Vagina (tissue), 2 donors: ENCODE results near the gene ANKLE2. TPM values are rescaled to one million over a fixed set of nuclear protein-coding genes. Genes with fewer than 3 reads are reported as not detected.
"Not testable (repeated sequence)": the region's sequence is repeated elsewhere in the genome, so short reads cannot be mapped to it uniquely, and the experiment has no call there.

Experiments
- DNase-seq, 2 donors: peaks; one replicate each; pipeline ENCODE4 v3.0.0-alpha.2; 2017; ENCODE audit errors: extremely low spot score in 2 of 2
- H3K27ac ChIP-seq: fragments of 200-600 bp; sonication (generic); one replicate; pipeline ENCODE4 v1.5.1; 2019
- H3K27me3 ChIP-seq: fragments of 200-600 bp; sonication (generic); one replicate; pipeline ENCODE4 v1.5.1; 2019
- H3K36me3 ChIP-seq, 2 donors: fragments of 200-600 bp; sonication (generic); one replicate each; pipeline ENCODE4 v1.5.1; 2017 to 2019
- H3K4me1 ChIP-seq: fragments of 200-600 bp; sonication (generic); one replicate; pipeline ENCODE4 v1.5.1; 2019
- H3K4me3 ChIP-seq, 2 donors: fragments of 200-600 bp; sonication (generic); 1 replicate in 1 of 2; 2 replicates in 1 of 2; pipeline ENCODE4 v1.5.1; 2016 to 2019
- H3K9me3 ChIP-seq: fragments of 200-600 bp; sonication (generic); one replicate; pipeline ENCODE4 v1.5.1; 2019
- CTCF ChIP-seq, 3 experiments: fragments of 450-650 bp in 2 of 3; fragments of 200-600 bp in 1 of 3; sonication (generic) in 1 of 3; IDR thresholded peaks; one replicate each; pipeline ENCODE4 v1.5.1; 2017 to 2019; ENCODE audit warnings: antibody characterized with exemption in 3 of 3, mild to moderate bottlenecking in 2 of 3, moderate library complexity in 2 of 3
- POLR2A ChIP-seq, 2 donors: fragments of 450-650 bp; IDR thresholded peaks; one replicate each; pipeline ENCODE4 v1.6.1; 2017; ENCODE audit warnings: antibody characterized with exemption in 2 of 2, mild to moderate bottlenecking in 2 of 2, moderate library complexity in 2 of 2
- POLR2AphosphoS5 ChIP-seq, 2 donors: sonication (generic); formaldehyde crosslinking; IDR thresholded peaks; one replicate each; pipeline ENCODE4 v1.9.0; 2017; ENCODE audit warnings: antibody characterized with exemption in 2 of 2, mild to moderate bottlenecking in 2 of 2, low read depth in 1 of 2; ENCODE audit not compliant: insufficient read depth in 1 of 2
- intact Hi-C: fragments of 100-400 bp; cut with DNase I; formaldehyde crosslinking; loops from one replicate; pipeline ENCODE4 v1.15.1; 2023
- total RNA-seq: library from RNA; depleted of rRNA; stranded (reverse); fragments of >200 nt; gene quantifications from one replicate; pipeline ENCODE4 v1.2.3, GENCODE V29; 2016

The ANKLE2 gene
- total RNA-seq, 1 donor from 2014 or later, result 63.1 TPM

GRCh38 chr12:132754160-132754932, 7.3 kb downstream of the ANKLE2 start:
- H3K27me3 ChIP-seq, result no peaks in the 10 kb centered on the region
- intact Hi-C loops, result no loop called here
- no peak for DNase-seq
- peaks cover 0 to 53% of the 10 kb centered on the region in 2 donors for H3K36me3 ChIP-seq
- H3K27ac ChIP-seq, result no peak overlapping the region
- peaks cover 4% of the 10 kb centered on the region for H3K4me1 ChIP-seq
- no peaks in the 10 kb centered on the region for H3K9me3 ChIP-seq
- TF ChIP-seq CTCF (IDR thresholded peaks at IDR 0.05), result no peak
- TF ChIP-seq POLR2A (IDR thresholded peaks at IDR 0.05), result no peak
- H3K4me3 ChIP-seq, result no peak overlapping the region

- H3K4me3 ChIP-seq, DNase-seq, H3K4me1 ChIP-seq, H3K27ac ChIP-seq, intact Hi-C loops, H3K9me3 ChIP-seq, H3K27me3 ChIP-seq: not testable (repeated sequence)
- H3K36me3 ChIP-seq, result peaks cover 0 to 59% of the 10 kb centered on the region in 2 donors
These were observed 8.0 kb downstream of the ANKLE2 start for GRCh38 chr12:132753670-132754069.

GRCh38 chr12:132748319-132748718, 13.3 kb downstream of the ANKLE2 start:
- H3K4me1 ChIP-seq, result no peaks in the 10 kb centered on the region
- H3K27ac ChIP-seq, result no peak overlapping the region
- H3K27me3 ChIP-seq, result no peaks in the 10 kb centered on the region
- no peak for TF ChIP-seq CTCF (IDR thresholded peaks at IDR 0.05)
- no peak for TF ChIP-seq POLR2AphosphoS5 (IDR thresholded peaks at IDR 0.05; ENCODE audit: insufficient read depth in 1 of 2, low read depth in 1 of 2)
- TF ChIP-seq POLR2A (IDR thresholded peaks at IDR 0.05), result no peak
- peaks cover 4 to 94% of the 10 kb centered on the region in 2 donors for H3K36me3 ChIP-seq
- H3K4me3 ChIP-seq, result no peak overlapping the region
- no peaks in the 10 kb centered on the region for H3K9me3 ChIP-seq
- intact Hi-C loops, result no loop called here
- DNase-seq, result no peak

- no peaks in the 10 kb centered on the region for H3K4me1 ChIP-seq
- intact Hi-C loops, result no loop called here
- H3K4me3 ChIP-seq, result no peak overlapping the region
- H3K9me3 ChIP-seq, result no peaks in the 10 kb centered on the region
- H3K27me3 ChIP-seq, result no peaks in the 10 kb centered on the region
- H3K27ac ChIP-seq, result no peak overlapping the region
- no peak for DNase-seq
- TF ChIP-seq POLR2AphosphoS5 (IDR thresholded peaks at IDR 0.05; ENCODE audit: insufficient read depth in 1 of 2, low read depth in 1 of 2) (no peak), CTCF (IDR thresholded peaks at IDR 0.05) (no peak), POLR2A (IDR thresholded peaks at IDR 0.05) (no peak)
- H3K36me3 ChIP-seq, result peaks cover 4 to 95% of the 10 kb centered on the region in 2 donors
These were observed 13.7 kb downstream of the ANKLE2 start for GRCh38 chr12:132747896-132748295.

GRCh38 chr12:132747395-132747794, 14.2 kb downstream of the ANKLE2 start:
- Histone ChIP-seq H3K9me3 (no peaks in the 10 kb centered on the region), H3K4me1 (no peaks in the 10 kb centered on the region), H3K27me3 (no peaks in the 10 kb centered on the region), H3K4me3 (no peak overlapping the region), H3K36me3 (peaks cover 4 to 96% of the 10 kb centered on the region in 2 donors), H3K27ac (no peak overlapping the region)
- TF ChIP-seq POLR2AphosphoS5 (IDR thresholded peaks at IDR 0.05; ENCODE audit: insufficient read depth in 1 of 2, low read depth in 1 of 2) (no peak), POLR2A (IDR thresholded peaks at IDR 0.05) (no peak), CTCF (IDR thresholded peaks at IDR 0.05) (no peak)
- intact Hi-C loops, result no loop called here
- no peak for DNase-seq
